ENCODE data around the gene ALPK3. TPM values are rescaled to one million over a fixed set of nuclear protein-coding genes. Genes with fewer than 3 reads are reported as not detected.

The ALPK3 gene
- total RNA-seq, 1 experiment from 2014 or later = 2.0 TPM

DNA sequence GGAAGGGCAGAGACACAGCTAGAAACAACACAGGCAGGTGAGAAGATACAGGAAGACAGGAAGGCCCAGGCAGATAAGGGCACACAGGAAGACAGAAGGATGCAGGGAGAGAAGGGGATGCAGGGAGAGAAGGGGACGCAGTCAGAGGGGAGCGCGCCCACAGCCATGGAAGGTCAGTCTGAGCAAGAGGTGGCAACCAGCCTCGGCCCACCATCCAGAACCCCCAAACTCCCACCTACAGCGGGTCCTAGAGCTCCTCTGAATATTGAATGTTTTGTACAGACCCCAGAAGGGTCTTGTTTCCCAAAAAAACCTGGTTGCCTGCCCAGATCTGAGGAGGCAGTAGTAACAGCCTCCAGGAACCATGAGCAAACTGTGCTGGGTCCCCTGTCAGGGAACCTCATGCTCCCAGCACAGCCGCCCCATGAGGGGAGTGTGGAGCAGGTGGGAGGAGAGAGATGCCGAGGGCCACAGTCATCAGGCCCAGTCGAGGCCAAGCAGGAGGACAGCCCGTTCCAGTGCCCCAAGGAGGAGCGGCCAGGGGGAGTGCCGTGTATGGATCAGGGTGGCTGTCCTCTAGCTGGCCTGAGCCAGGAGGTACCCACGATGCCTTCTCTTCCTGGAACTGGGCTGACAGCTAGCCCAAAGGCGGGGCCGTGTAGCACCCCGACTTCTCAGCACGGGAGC lies 39.7 kb downstream of the ALPK3 start:
- Histone ChIP-seq H4K20me1 (ENCODE audit: insufficient read depth) (no peaks in the 10 kb centered on the region), H3K9me3 (ENCODE audit: control insufficient read depth in 1 of 2, insufficient read depth in 1 of 2, low read depth in 1 of 2, low read length in 2 of 2) (no peaks in the 10 kb centered on the region), H3K36me3 (ENCODE audit: control insufficient read depth in 1 of 2, insufficient read depth in 2 of 2, low read length in 2 of 2) (no peaks in the 10 kb centered on the region), H3K27me3 (ENCODE audit: insufficient read depth, low read length) (no peaks in the 10 kb centered on the region), H3K9ac (ENCODE audit: low read length) (no peak overlapping the region), H3K4me1 (ENCODE audit: control insufficient read depth in 1 of 2, insufficient read depth in 2 of 2, low read length in 2 of 2) (peaks cover 33 to 40% of the 10 kb centered on the region in 2 experiments), H2AFZ (ENCODE audit: low read depth, low read length, poor library complexity, severe bottlenecking) (no peak overlapping the region), H3K9me2 (ENCODE audit: insufficient read depth) (no peaks in the 10 kb centered on the region), H3K27ac (ENCODE audit: low read depth, low read length) (no peak overlapping the region), H3K4me2 (ENCODE audit: low read length) (no peak overlapping the region), H3K79me2 (ENCODE audit: insufficient read depth, low read length) (no peaks in the 10 kb centered on the region), H3K4me3 (replicated peaks in 1 of 2; ENCODE audit: low read depth in 1 of 2, low read length in 2 of 2) (no peak overlapping the region)
- no TSS peak for BruUV-seq (replicated peaks)
- CTCF ChIA-PET = no interaction called here
- RAD21 ChIA-PET (ENCODE audit: low non-redundant PET in 1 of 2, low total read pairs in 2 of 2, uncharacterized antibody in 2 of 2, unreplicated experiment in 2 of 2) = no interaction called here
- no peak for ATAC-seq
- POLR2A ChIA-PET = no interaction called here
- no peak for DNase-seq (ENCODE audit: low read depth, low spot score)
- TF ChIP-seq, protein P1, sequence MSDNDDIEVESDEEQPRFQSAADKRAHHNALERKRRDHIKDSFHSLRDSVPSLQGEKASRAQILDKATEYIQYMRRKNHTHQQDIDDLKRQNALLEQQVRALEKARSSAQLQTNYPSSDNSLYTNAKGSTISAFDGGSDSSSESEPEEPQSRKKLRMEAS (IDR thresholded peaks at IDR 0.05) = no peak
- TF ChIP-seq ZNF274 (IDR thresholded peaks at IDR 0.05; ENCODE audit: low read depth, low read length) (no peak), POLR2A (IDR thresholded peaks at IDR 0.05; ENCODE audit: borderline replicate concordance, extremely low read depth, insufficient read depth, insufficient read length) (no peak), CBX3 (IDR thresholded peaks at IDR 0.05; ENCODE audit: low read depth) (no peak), POLR2AphosphoS5 (IDR thresholded peaks at IDR 0.05; ENCODE audit: low read depth, low read length) (no peak), RAD21 (IDR thresholded peaks at IDR 0.05; ENCODE audit: low read depth) (no peak), SIN3A (IDR thresholded peaks at IDR 0.05; ENCODE audit: low read depth) (no peak), YY1 (IDR thresholded peaks at IDR 0.05; ENCODE audit: extremely low read depth, insufficient replicate concordance, low read depth, low read length) (no peak), EZH2phosphoT487 (IDR thresholded peaks at IDR 0.05; ENCODE audit: borderline replicate concordance) (no peak)
- TF ChIP-seq, protein P2, sequence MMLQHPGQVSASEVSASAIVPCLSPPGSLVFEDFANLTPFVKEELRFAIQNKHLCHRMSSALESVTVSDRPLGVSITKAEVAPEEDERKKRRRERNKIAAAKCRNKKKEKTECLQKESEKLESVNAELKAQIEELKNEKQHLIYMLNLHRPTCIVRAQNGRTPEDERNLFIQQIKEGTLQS (IDR thresholded peaks at IDR 0.05) = no peak
- TF ChIP-seq, protein P3, sequence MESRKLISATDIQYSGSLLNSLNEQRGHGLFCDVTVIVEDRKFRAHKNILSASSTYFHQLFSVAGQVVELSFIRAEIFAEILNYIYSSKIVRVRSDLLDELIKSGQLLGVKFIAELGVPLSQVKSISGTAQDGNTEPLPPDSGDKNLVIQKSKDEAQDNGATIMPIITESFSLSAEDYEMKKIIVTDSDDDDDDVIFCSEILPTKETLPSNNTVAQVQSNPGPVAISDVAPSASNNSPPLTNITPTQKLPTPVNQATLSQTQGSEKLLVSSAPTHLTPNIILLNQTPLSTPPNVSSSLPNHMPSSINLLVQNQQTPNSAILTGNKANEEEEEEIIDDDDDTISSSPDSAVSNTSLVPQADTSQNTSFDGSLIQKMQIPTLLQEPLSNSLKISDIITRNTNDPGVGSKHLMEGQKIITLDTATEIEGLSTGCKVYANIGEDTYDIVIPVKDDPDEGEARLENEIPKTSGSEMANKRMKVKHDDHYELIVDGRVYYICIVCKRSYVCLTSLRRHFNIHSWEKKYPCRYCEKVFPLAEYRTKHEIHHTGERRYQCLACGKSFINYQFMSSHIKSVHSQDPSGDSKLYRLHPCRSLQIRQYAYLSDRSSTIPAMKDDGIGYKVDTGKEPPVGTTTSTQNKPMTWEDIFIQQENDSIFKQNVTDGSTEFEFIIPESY (IDR thresholded peaks at IDR 0.05; ENCODE audit: extremely low read depth, insufficient replicate concordance, low read length) = no peak
- intact Hi-C loops (cut with micrococcal nuclease) = no loop called here
